Measurements from ENCODE around the gene ZNF830. TPM values are rescaled to one million over a fixed set of nuclear protein-coding genes. Genes with fewer than 3 reads are reported as not detected.
"Not testable (repeated sequence)": the region's sequence is repeated elsewhere in the genome, so short reads cannot be mapped to it uniquely, and the experiment has no call there.

The ZNF830 gene
- total and polyA plus RNA-seq, 2 of the 4 experiments (the other 2 are of a cell fraction) = 5.5 to 6.6 TPM

- H3K14ac ChIP-seq (replicated peaks; ENCODE audit: low read depth, low read length); H2AFZ ChIP-seq (replicated peaks; ENCODE audit: low read length, poor library complexity); CTCF ChIA-PET; H2BK5ac ChIP-seq (ENCODE audit: low read depth, low read length, poor library complexity, severe bottlenecking); H3K4ac ChIP-seq (ENCODE audit: low read depth, low read length); H3K23ac ChIP-seq (ENCODE audit: low read depth, low read length); H2AK5ac ChIP-seq (ENCODE audit: low read depth, low read length); H4K5ac ChIP-seq (ENCODE audit: low read depth, low read length); H3K4me2 ChIP-seq (ENCODE audit: low read depth, low read length); H3K56ac ChIP-seq (ENCODE audit: extremely low read depth, insufficient read depth, low read length); H4K20me1 ChIP-seq (ENCODE audit: insufficient read depth, low read length); H3K27ac ChIP-seq (ENCODE audit: insufficient read depth, low read length); ATAC-seq (ENCODE audit: low read depth); in situ Hi-C loops (cut with MboI; ENCODE audit: low sequenced_read_pairs); H4K8ac ChIP-seq (ENCODE audit: low read depth in 2 of 2, low read length in 2 of 2); H3K9me3 ChIP-seq (ENCODE audit: control insufficient read depth, insufficient read depth, low read length); H3K9ac ChIP-seq (ENCODE audit: low read depth, low read length); H2BK120ac ChIP-seq (ENCODE audit: low read depth, low read length); H3K27me3 ChIP-seq (ENCODE audit: control insufficient read depth, insufficient read depth, low read length); BruUV-seq (replicated peaks); H2BK15ac ChIP-seq (ENCODE audit: low read depth, low read length); H2BK20ac ChIP-seq (ENCODE audit: low read depth, low read length); dilution Hi-C loops (cut with HindIII; ENCODE audit: low sequenced_read_pairs, unreplicated experiment); H3K4me3 ChIP-seq (ENCODE audit: insufficient read depth, low read depth, low read length); intact Hi-C loops (cut with micrococcal nuclease); DNase-seq; POLR2A ChIA-PET (ENCODE audit: unreplicated experiment); H4K91ac ChIP-seq (ENCODE audit: insufficient read depth, low read depth, low read length); H3K18ac ChIP-seq (ENCODE audit: low read depth, low read length); H2AK9ac ChIP-seq (replicated peaks; ENCODE audit: low read depth, low read length, poor library complexity): not testable (repeated sequence)
- WGBS, 2 experiments (ENCODE audit: extremely low coverage in 2 of 2, insufficient read length in 1 of 2) = 100% methylated on average over 4 of the region's 14 CpGs; no CpG with 5 or more reads in 1 of the 2 experiments
- H3K4me1 ChIP-seq (ENCODE audit: control insufficient read depth, insufficient read depth, low read length) = peaks cover 22% of the 10 kb centered on the region
- H3K9me1 ChIP-seq (ENCODE audit: insufficient read depth, low read length) = peaks cover 11% of the 10 kb centered on the region
- peaks cover 43% of the 10 kb centered on the region for H3K36me3 ChIP-seq (ENCODE audit: control insufficient read depth, insufficient read depth, low read length)
- H3K79me1 ChIP-seq (ENCODE audit: low read depth in 1 of 2, low read length in 2 of 2) = peaks cover 0 to 15% of the 10 kb centered on the region in 2 experiments; a peak in 1 of 4 replicates
Measured at GRCh38 chr17:35000965-35001364, 39.6 kb downstream of the ZNF830 start.

Data from IMR-90 (cell line).